Measurements from ENCODE around the gene SERPIND1. TPM values are rescaled to one million over a fixed set of nuclear protein-coding genes. Genes with fewer than 3 reads are reported as not detected.

SERPIND1 gene
- total RNA-seq, 4 donors from 2014 or later, result 0.15 TPM; not detected in 3

DNA sequence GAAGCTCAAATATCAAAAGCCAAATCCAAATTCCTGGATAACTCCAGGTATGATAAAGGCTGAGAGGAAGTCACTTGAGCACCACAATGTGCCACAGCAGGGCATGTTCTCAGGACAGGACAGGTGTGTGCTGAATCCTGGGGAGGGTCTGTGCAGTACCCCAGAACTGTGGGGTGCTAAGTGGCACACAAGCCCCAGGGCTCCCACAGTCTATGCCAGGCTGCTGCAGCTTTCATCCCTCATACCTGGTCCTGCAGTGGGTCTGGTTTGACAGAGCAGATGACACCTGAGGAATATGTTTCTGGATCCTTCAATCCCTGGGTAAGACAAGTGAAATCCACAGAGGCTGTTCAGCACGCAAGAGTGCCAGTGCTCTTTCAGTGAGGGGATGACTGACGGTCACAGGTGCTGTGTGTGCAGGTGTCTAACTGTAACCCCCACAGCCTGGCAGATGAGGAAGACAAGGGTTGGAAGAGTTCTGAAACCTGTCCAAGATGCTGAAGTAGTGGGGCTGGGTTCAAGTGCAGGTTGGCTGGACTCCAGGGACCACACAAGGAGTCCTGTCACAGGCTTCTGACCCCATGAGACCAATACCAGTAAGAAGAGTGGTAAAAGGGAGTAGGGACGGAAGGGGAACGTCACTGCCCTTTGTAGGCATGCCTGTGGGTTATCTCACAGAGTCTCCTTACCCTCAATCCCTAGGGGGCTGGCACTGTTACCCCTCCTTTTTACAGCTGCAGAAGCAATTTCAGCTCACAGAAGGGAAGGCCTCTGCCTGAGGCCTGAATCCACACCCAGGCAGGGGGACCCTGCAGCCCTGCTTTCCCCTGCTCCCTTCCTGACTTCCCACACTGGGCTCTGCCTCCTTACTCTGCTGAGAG lies 14.1 kb downstream of the SERPIND1 start:
- no peaks in the 10 kb centered on the region for H3K9me3 ChIP-seq
- no peaks in the 10 kb centered on the region for H3K4me1 ChIP-seq
- H3K36me3 ChIP-seq, result peaks cover 0 to 85% of the 10 kb centered on the region in 2 donors
- no peak for ATAC-seq
- H3K27me3 ChIP-seq, result no peaks in the 10 kb centered on the region
- H3K27ac ChIP-seq, result no peak overlapping the region
- TF ChIP-seq, protein P1, sequence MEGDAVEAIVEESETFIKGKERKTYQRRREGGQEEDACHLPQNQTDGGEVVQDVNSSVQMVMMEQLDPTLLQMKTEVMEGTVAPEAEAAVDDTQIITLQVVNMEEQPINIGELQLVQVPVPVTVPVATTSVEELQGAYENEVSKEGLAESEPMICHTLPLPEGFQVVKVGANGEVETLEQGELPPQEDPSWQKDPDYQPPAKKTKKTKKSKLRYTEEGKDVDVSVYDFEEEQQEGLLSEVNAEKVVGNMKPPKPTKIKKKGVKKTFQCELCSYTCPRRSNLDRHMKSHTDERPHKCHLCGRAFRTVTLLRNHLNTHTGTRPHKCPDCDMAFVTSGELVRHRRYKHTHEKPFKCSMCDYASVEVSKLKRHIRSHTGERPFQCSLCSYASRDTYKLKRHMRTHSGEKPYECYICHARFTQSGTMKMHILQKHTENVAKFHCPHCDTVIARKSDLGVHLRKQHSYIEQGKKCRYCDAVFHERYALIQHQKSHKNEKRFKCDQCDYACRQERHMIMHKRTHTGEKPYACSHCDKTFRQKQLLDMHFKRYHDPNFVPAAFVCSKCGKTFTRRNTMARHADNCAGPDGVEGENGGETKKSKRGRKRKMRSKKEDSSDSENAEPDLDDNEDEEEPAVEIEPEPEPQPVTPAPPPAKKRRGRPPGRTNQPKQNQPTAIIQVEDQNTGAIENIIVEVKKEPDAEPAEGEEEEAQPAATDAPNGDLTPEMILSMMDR (IDR thresholded peaks at IDR 0.05), result no peak
- no peak for TF ChIP-seq POLR2AphosphoS5 (IDR thresholded peaks at IDR 0.05)
- no peak for TF ChIP-seq POLR2A (IDR thresholded peaks at IDR 0.05)
- TF ChIP-seq EP300 (IDR thresholded peaks at IDR 0.05), result no peak
- H3K4me3 ChIP-seq, result no peak overlapping the region
- 65 to 69% methylated on average over 2 of the region's 4 CpGs for WGBS, 2 donors (ENCODE audit: low coverage in 1 of 2)

DNA sequence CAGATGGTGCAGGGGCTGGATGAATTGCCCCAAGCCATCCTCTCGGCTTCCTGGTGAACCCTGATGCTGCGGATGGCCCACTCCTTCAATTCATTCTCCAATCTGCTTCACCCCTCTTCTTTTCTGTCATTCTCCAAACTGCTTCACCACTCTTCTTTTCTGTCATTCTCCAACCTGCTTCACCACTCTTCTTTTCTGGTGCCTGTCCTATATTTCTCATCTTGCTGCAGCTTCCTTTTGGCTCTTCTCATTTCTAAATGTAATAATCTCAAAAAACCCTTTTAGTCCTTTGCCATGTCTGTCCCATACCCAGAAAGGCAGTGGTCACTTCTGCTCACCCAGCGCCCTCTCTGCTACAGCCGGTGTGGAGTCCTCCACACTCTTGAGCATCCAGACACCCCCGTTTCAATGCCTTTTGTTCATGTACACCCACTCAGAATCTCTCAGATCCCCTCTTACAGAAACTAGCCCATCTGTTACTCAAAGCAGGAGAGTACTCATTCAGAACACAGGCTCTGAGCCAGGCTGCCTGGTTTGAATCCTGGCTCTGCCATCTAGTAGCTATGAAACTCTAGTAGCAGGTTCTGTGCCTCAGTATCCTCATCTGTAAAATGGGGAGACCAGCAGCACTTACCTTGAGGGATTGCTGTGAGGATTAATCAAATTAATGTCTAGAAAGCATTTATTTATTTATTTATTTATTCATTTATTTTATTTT lies 14.9 kb downstream of the SERPIND1 start:
- 93 to 98% methylated on average over 5 of the region's 5 CpGs for WGBS, 2 donors (ENCODE audit: low coverage in 1 of 2)
- TF ChIP-seq POLR2A (IDR thresholded peaks at IDR 0.05) (no peak), EP300 (IDR thresholded peaks at IDR 0.05) (no peak), POLR2AphosphoS5 (IDR thresholded peaks at IDR 0.05) (no peak)
- TF ChIP-seq, protein P1 (IDR thresholded peaks at IDR 0.05), result no peak
- Histone ChIP-seq H3K9me3 (no peaks in the 10 kb centered on the region), H3K4me3 (no peak overlapping the region), H3K4me1 (peaks cover 0 to 3% (median 0%) of the 10 kb centered on the region in 3 donors), H3K27ac (no peak overlapping the region), H3K36me3 (peaks cover 0 to 86% of the 10 kb centered on the region in 2 donors), H3K27me3 (no peaks in the 10 kb centered on the region)
- ATAC-seq, result no peak

DNA sequence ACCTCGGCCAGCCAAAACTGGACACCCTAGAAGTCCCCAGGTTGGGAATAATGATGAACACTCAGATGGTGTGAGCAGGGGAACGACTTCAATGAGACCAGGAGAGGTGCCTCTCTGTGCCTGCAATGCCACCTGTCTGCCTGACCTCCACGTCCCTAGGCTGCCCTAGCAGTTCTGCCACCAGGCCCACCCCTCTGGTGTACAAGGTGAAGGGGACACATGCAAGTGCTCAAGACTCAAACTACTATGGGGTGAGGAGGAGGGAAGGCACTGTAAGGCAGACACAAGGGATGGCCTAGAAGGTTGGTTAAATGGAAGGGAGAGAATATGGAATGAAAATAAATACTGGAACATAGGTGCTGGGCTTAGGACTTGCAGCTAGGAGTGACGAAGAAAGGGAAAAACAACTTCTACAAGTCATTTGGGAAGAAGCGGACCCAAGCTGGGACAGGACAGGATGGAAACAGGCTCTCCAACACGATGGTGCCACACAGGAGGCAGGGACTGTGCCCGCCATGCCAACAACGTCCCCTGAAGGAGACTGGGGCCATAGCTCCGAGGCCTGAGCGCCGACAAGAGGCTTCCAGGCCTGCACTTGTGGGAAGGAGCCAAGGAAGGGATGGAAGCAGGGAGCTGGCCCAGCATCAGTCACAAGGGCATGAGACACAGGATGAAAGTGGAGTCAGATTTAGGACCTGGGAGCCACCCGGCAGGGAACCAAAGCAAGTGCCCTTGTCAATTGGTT lies 18.5 kb downstream of the SERPIND1 start:
- 83 to 94% methylated on average over 2 to 10 of the region's 12 CpGs for WGBS, 2 donors (ENCODE audit: low coverage in 1 of 2)
- peaks cover 0 to 9% (median 0%) of the 10 kb centered on the region in 3 donors for H3K4me1 ChIP-seq
- H3K9me3 ChIP-seq, result no peaks in the 10 kb centered on the region
- TF ChIP-seq, protein P1 (IDR thresholded peaks at IDR 0.05), result no peak
- no peak for TF ChIP-seq EP300 (IDR thresholded peaks at IDR 0.05)
- peaks cover 0 to 89% of the 10 kb centered on the region in 2 donors for H3K36me3 ChIP-seq
- H3K4me3 ChIP-seq, result no peak overlapping the region
- peak overlapping the region in 1 of 4 donors; percentile 33 for H3K27ac ChIP-seq
- H3K27me3 ChIP-seq, result no peaks in the 10 kb centered on the region
- ATAC-seq, result no peak

DNA sequence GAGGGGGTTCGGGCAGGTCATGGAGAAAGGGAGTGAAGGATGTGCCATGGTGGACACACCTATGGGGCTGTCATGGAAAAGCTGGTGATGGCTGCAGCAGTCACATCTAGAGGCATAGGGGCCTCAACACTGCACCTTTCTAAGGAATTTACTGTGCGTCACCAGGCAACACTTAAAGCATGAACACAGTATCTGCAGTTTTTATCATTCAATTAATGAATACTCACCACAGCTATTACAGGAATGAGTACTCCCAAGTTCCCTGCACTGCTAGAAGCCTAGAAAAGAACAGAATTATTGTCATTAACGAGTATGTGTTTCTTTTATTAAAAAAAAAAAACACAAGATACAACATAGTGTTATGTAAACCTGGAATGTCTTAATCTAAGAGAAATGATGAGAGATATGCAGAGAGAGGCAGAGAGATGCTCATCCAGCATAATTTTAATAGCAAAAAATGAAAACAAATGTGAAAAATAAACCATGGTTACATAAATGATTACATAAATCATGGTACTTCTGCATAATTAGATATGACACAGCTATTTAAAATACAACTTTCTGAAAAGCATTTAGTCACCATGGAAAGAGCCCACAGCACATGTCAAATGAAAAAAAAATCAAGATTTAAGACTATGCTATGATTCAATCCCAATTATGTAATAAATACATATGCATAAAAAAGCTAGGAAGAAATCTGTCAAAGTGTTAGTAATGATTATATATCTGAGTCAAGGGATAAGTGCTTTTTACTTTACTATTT lies 19.2 kb downstream of the SERPIND1 start:
- Histone ChIP-seq H3K27ac (peak overlapping the region in 1 of 4 donors; percentile 33), H3K27me3 (no peaks in the 10 kb centered on the region), H3K4me3 (no peak overlapping the region), H3K36me3 (peaks cover 0 to 89% of the 10 kb centered on the region in 2 donors), H3K4me1 (peaks cover 0 to 9% (median 0%) of the 10 kb centered on the region in 3 donors), H3K9me3 (no peaks in the 10 kb centered on the region)
- no peak for ATAC-seq
- TF ChIP-seq, protein P1 (IDR thresholded peaks at IDR 0.05), result no peak
- TF ChIP-seq EP300 (IDR thresholded peaks at IDR 0.05), result no peak
- TF ChIP-seq POLR2AphosphoS5 (IDR thresholded peaks at IDR 0.05), result no peak
- no peak for TF ChIP-seq POLR2A (IDR thresholded peaks at IDR 0.05)
- 59 to 70% methylated on average over 2 to 3 of the region's 3 CpGs for WGBS, 2 donors (ENCODE audit: low coverage in 1 of 2)

Data from gastroesophageal sphincter (tissue), 4 donors.